Left renal cortex interstitium (tissue), 4 donors: ENCODE measurements around the gene GRK3. TPM values are rescaled to one million over a fixed set of nuclear protein-coding genes. Genes with fewer than 3 reads are reported as not detected.
A peak's percentile ranks its signal among the peaks of the same experiment; 100 is the strongest.
"Not testable (repeated sequence)": the region's sequence is repeated elsewhere in the genome, so short reads cannot be mapped to it uniquely, and the experiment has no call there.

ENCODE experiments used
- DNase-seq, 4 donors: peaks; one replicate each; pipeline ENCODE4 v3.0.0-alpha.2; 2013; ENCODE audit warnings: low read depth in 4 of 4, low spot score in 2 of 4, missing footprints in 1 of 4
- polyA plus RNA-seq, 4 donors: library from polyadenylated mRNA; unstranded; fragments of 120-200 nt; gene quantifications; one replicate each; pipeline ENCODE4 v1.2.1, GENCODE V29; 2013; ENCODE audit not compliant: insufficient read length in 4 of 4

Gene GRK3
- polyA plus RNA-seq, 4 donors: 8.9 to 10.5 (median 9.7) TPM

DNA sequence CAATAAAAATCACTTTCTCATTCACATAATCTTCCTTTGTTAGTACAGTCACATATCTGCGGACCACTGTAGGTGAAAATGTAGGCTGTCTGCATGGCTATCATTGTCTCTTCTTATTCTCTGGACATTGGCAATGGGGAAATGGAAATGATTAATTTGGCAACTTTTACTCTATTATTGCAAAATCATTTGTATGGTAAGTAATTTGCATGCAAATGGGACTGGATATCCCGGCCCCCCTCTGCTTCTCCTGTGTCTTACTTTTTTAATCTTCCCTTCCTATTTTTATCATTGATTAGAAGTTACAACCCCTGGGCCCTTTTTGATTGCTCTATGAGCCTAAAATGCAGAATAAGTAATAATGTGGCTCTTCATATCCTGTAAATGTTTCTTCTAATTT lies 6.0 kb downstream of the GRK3 start:
- DNase-seq: no peak

GRCh38 chr22:25571969-25572707 lies 7.7 kb downstream of the GRK3 start:
- not testable (repeated sequence) for DNase-seq

DNA sequence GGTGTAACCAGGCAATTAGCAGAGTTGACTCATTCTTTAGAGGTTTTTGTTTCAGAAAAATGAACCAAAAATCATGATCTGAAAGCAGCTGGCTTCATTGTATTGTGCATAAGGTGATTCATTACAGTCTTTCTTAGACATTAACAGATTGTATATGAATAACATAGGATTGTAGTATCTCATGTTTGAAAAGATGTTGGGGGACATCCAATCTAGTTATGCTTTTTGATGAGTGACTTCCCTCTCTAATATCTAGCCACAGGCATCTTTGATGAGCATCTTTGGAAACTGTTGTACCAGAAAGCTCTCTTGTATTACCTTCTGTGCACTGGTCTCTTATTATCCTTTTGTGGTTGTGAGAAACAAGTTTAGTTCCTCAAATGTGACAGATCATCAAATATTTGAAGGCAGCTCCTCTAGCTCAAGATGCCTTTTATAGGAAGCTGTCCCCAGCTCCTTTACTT lies 8.3 kb downstream of the GRK3 start:
- DNase-seq: no peak

DNA sequence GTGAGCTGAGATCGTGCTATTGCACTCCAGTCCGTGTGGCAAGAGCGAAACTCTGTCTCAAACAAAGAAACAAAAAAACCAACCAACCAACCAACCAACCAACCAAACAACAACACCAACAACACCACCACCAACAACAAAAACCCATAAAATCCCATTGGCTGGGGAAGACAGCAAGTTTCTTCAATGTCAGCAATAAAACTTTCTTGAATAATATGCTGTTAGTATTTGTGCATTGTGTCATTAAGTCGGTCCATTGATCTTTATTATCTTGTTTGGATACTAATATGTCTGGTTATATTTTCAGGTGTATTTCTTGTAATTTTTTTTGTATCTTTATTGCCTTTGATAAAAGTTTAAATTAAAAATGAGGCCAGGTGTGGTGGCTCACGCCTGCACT lies 9.4 kb downstream of the GRK3 start:
- no peak for DNase-seq

GRCh38 chr22:25574736-25575135 lies 10.3 kb downstream of the GRK3 start:
- DNase-seq: no peak

GRCh38 chr22:25575674-25576392 lies 11.4 kb downstream of the GRK3 start:
- not testable (repeated sequence) for DNase-seq

DNA sequence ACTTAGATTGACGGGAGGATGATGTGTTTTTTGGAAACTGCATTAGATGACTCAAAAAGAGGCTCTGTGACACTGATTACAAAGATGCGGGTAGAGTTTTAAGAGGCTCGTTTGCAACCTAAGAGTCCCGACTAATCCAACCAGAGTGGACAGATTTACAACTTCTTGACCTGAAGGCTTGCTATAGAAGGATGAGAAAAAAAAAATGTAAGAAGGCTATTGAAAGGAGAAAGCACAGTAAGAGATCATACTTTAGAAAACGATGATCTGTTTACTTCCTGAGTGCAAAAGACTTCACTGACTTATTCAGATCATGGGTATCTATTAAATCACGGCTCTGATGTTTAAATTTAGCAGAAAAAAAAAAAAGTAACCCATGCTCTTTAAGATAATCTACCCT lies 17.0 kb downstream of the GRK3 start:
- not testable (repeated sequence) for DNase-seq

DNA sequence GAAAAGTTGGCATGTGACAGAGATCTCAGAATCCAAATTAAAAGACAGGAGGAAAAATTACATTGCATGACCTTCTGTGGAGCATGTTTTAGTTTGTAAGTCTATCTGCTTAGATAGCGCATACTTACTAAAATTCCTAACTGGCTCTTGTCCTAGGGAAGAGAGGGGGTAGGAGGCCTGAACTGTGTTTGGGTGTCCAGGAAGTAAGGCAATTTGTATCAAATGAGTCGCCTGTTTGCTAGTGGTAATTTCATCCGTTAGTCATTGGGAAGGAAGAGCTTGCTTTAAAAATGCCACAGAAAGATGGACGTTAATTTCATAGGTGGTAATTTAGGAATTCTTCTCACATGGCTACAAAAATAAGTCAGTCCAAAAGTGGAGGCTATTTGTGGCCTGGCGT lies 18.5 kb downstream of the GRK3 start:
- no peak for DNase-seq

DNA sequence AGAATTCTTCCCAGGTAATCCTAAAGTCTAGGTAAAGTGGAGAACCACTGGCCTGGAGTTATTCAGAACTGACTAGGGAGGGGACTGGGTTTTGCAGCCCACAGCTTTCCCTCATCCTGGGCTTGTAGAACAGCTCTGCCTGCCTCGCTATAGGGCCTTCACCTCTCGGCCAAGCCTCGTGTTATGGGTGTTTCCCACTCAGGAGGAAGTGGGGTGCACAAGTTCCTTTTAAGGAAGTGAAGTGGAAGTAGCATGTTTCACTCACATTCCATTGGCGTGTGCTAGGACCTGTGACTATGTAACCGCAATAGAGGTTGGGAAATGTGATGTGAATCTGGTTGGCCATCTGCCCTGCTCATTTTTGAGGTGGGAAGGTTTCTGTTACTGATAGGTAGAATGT lies 20.5 kb downstream of the GRK3 start:
- not testable (repeated sequence) for DNase-seq

DNA sequence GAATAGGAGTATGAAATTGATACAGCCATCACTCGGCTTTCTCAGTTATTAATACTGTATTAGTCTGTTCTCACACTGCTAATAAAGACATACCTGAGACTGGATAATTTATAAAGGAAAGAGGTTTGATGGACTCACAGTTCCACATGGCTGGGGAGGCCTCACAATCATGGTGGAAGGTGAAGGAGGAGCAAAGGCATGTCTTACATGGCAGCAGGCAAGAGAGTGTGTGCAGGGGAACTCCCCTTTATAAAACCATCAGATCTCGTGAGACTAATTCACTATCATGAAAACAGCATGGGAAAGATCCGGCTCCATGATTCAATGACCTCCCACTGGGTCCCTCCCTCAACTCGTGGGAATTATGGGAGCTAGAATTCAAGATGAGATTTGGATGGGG lies 25.2 kb downstream of the GRK3 start:
- DNase-seq: not testable (repeated sequence)

GRCh38 chr22:25593323-25593722 lies 28.8 kb downstream of the GRK3 start:
- not testable (repeated sequence) for DNase-seq

GRCh38 chr22:25598609-25599008 lies 34.1 kb downstream of the GRK3 start:
- no peak for DNase-seq

DNA sequence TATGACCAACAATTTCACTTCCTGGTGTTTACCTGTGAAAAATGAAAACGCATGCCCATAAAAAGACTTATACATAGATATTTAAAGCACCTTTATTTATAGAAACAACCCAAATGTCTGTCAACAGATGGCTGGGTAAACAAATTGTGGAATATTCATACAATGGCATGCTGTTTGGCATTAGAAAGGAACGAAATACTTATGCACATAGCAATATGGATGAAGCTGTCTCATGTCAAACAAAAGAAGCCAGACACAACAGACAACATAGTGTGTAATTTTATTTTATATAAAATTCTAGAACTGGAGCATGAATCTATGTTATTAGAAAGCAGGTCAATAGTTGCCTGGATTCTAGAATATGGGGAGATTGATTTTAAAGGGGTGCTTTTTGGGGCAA lies 38.0 kb downstream of the GRK3 start:
- DNase-seq: no peak

DNA sequence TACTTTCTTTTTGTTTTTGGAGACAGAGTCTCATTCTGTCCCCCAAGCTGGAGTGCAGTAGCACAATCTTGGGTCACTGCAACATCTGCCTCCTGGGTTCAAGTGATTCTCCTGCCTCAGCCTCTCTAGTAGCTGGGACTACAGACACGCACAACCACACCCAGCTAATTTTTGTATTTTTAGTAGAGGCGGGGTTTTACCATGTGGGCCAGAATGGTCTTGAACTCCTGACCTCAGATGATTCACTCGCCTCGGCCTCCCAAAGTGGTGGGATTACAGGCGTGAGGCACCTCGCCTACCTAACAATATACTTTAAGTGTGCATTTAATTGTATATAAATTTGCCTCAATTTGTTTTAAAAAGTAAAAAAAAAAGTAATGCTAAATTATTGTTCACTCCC lies 38.4 kb downstream of the GRK3 start:
- no peak for DNase-seq

DNA sequence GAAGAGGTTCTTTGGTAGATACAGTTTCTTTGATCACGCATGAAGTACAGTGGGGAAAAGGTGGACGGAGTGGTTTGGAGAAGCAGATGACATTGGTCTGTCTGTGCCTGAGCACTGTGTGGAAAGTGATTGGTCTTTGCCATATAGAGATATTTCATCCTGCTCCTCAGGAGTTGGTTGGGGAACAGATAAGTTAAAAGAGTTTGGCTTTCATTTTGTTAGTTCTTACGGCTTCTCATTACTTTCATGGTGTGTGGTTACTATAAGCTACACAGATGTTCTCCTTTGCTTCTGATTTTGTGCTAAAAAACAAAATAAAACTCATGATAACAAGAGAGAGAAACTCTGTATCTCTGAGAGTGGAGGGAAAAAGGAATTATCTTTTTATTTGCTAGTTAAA lies 40.7 kb downstream of the GRK3 start:
- DNase-seq: not testable (repeated sequence)

- not testable (repeated sequence) for DNase-seq
Observed at GRCh38 chr22:25605565-25605964, 41.1 kb downstream of the GRK3 start.

DNA sequence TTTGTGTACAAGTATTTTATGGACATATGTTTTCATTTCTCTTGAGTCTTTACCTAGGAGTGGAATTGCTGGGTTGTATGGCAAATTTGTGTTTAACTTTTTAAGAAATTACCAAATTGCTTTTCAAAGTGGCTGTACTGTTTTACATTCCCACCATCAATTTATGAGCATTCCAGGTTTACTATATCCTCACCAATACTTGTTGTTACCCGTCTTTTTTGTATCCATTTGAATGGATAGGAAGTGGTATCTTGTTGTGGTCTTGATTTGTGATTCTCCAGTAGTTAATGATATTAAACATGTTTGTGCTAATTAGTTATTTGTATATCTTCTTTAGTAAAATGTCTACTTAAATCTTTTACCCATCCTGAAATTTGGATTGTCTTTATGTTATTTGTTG lies 46.8 kb downstream of the GRK3 start:
- DNase-seq: not testable (repeated sequence)

DNA sequence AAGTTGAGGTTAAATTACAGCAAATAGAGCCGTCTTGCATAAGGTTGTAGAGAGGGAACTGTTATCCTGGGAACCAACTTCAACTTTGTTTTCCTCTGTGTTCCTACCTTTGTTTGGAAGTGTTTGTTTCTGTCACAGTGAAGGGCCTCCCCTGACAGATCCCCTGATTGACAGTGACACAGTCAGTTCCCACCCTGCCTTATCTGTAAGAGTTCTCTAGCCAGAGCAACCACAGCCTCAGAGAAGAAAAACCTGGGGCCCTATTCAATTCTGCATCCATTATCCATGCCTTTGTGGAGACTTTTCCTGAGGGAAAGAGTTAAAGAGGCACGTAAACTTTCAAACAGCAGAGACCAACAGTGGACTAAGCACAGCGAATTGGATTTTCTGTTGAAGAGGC lies 48.7 kb downstream of the GRK3 start:
- DNase-seq: not testable (repeated sequence)

DNA sequence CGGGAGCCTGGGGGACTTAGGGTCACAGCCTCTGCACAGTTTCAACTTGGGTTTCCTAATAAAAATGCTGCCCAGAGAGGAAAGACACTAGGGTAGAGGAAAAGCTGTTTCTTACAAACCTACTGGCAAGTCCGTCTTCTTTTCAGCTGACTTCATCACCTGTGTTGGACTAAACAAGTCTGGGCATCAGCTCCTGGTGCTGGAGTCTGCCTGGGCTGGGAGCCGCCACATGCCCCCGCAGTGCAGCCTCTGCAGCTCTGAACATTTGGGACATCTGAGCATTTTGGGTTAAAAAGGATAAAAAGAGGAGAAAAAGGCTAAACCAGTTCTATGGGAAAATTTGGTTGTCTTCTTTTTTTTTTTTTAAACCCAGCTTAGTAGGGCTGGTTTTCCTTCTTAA lies 49.1 kb downstream of the GRK3 start:
- not testable (repeated sequence) for DNase-seq

GRCh38 chr22:25614791-25615190 lies 50.3 kb downstream of the GRK3 start:
- not testable (repeated sequence) for DNase-seq

DNA sequence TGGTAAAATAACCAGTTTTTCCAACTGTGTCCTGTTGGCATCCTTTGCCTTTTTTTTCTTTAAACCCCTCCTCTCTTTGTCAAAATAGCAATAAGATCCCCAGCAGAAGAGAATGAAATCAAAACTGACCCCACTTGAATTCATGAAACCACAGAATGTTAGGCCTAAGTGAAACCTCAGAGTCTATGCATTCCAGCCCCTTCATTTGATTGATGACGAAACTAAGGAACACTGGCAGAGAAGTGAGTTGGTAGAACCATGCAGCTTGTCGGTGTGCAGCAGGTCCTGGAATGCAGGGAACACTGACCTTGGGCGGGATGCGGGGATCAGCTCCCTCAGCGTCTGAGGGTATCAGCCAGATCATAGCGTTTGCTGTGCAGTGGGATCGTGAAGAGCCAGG lies 57.5 kb downstream of the GRK3 start:
- DNase-seq: peak in 1 of 4 donors; percentile 6

DNA sequence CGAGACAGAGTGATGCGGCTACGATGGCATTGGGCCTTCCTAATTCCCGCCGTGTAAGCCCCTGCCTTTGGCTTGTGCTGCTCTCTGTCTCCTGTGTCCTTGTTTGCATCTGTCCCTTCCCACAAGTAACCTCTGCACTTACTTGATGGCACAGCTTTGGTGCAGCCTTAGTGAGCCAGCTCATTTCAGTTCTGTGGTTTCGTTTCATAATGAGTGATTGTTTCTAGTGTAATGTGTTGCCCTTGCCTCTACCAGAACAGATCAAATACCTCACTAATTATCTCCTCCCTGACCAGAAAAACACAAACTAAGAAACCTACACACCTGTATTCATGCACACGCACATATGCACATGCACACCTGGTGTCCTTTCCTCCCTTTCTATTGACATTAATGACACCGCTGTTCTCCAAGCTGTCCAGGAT lies 58.8 kb downstream of the GRK3 start:
- no peak for DNase-seq
